CD4-positive, alpha-beta memory T cell (primary cell): ENCODE data around the gene POLE4. TPM values are rescaled to one million over a fixed set of nuclear protein-coding genes. Genes with fewer than 3 reads are reported as not detected.

Source experiments
- CTCF ChIA-PET: fragments of 350-600 bp; sonication (Branson Sonifier 250); formaldehyde crosslinking; loops from one replicate; lab custom pipeline; 2021; ENCODE audit warnings: inconsistent platforms; ENCODE audit not compliant: partially characterized antibody; lab: Charles Lee
- POLR2A ChIA-PET: fragments of 350-600 bp; sonication (Branson Sonifier 250); formaldehyde crosslinking; loops from one replicate; lab custom pipeline; 2021; ENCODE audit not compliant: partially characterized antibody; lab: Charles Lee
- DNase-seq, 5 donors: peaks; one replicate each; pipeline versions ENCODE4 v3.0.0 to v3.0.0-alpha.2; 2020 to 2022; ENCODE audit warnings: mixed read lengths in 1 of 5
- H3K27ac ChIP-seq: one replicate; pipeline ENCODE4 v1.7.0; 2013; ENCODE audit warnings: low read depth, low read length
- H3K27me3 ChIP-seq: 2 replicates; pipeline ENCODE4 v1.7.0; 2013; ENCODE audit warnings: mild to moderate bottlenecking, low read length, moderate library complexity; ENCODE audit not compliant: insufficient read depth
- H3K36me3 ChIP-seq: 2 replicates; pipeline ENCODE4 v1.7.0; 2013; ENCODE audit warnings: mild to moderate bottlenecking, low read length, moderate library complexity; ENCODE audit not compliant: insufficient read depth
- H3K4me1 ChIP-seq: 2 replicates; pipeline ENCODE4 v1.7.0; 2013; ENCODE audit warnings: mild to moderate bottlenecking, low read length, moderate library complexity; ENCODE audit not compliant: insufficient read depth
- H3K4me3 ChIP-seq, 2 donors: one replicate each; pipeline ENCODE4 v1.7.0; 2013; ENCODE audit warnings: low read length in 2 of 2, mild to moderate bottlenecking in 1 of 2
- H3K9me3 ChIP-seq, 2 donors: one replicate each; pipeline ENCODE4 v1.7.0; 2013; ENCODE audit warnings: low read length in 2 of 2, control low read depth in 1 of 2; ENCODE audit not compliant: control insufficient read depth in 1 of 2
- H3K27ac Mint-ChIP-seq, 7 donors: one replicate each; pipeline ENCODE4 v1.8.0; 2020 to 2021; ENCODE audit warnings: mixed read lengths in 7 of 7, mild to moderate bottlenecking in 6 of 7, inconsistent platforms in 3 of 7, moderate library complexity in 3 of 7
- H3K27me3 Mint-ChIP-seq, 2 donors: one replicate each; pipeline ENCODE4 v1.8.0; 2020 to 2021; ENCODE audit warnings: mixed read lengths in 2 of 2
- H3K36me3 Mint-ChIP-seq, 2 donors: one replicate each; pipeline ENCODE4 v1.8.0; 2020 to 2021; ENCODE audit warnings: mixed read lengths in 2 of 2, inconsistent platforms in 1 of 2, mild to moderate bottlenecking in 1 of 2
- H3K4me1 Mint-ChIP-seq, 4 donors: one replicate each; pipeline ENCODE4 v1.8.0; 2020 to 2021; ENCODE audit warnings: mixed read lengths in 4 of 4, mild to moderate bottlenecking in 1 of 4
- H3K4me3 Mint-ChIP-seq, 8 donors: one replicate each; pipeline ENCODE4 v1.8.0; 2020 to 2021; ENCODE audit warnings: mixed read lengths in 8 of 8, mild to moderate bottlenecking in 7 of 8, moderate library complexity in 6 of 8, inconsistent platforms in 3 of 8
- H3K9me3 Mint-ChIP-seq, 8 donors: one replicate each; pipeline ENCODE4 v1.8.0; 2020 to 2021; ENCODE audit warnings: mixed read lengths in 8 of 8, mild to moderate bottlenecking in 5 of 8, inconsistent platforms in 3 of 8, moderate library complexity in 1 of 8
- intact Hi-C: fragments of 100-400 bp; cut with micrococcal nuclease; formaldehyde crosslinking; loops from one replicate; pipeline ENCODE4 v1.15.1; 2023
- polyA plus RNA-seq, 2 donors: library from polyadenylated mRNA; unstranded; fragments of 300-500 nt; fragmentation: Illumina TruSeq; gene quantifications; one replicate each; pipeline ENCODE4 v1.2.3, GENCODE V29; 2021
- total RNA-seq, 2 experiments: library from RNA; stranded (reverse); gene quantifications; one replicate each; pipeline ENCODE4 v1.2.3, GENCODE V29; 2021

The POLE4 gene
- total and polyA plus RNA-seq, 4 experiments from 2014 or later, result 46.1 to 169 (median 94.4) TPM

- intact Hi-C loops, result no loop called here
- ChIA-PET CTCF (interaction anchor here (0.9 kb wide), 1 partner anchor 12 kb away, joined by 3 read pairs; no protein-coding TSS in a partner anchor), POLR2A (no interaction called here)
- H3K4me1 ChIP-seq, result no peaks in the 10 kb centered on the region
- no peak overlapping the region for H3K4me3 ChIP-seq
- no peaks in the 10 kb centered on the region for H3K9me3 ChIP-seq
- Mint-ChIP-seq H3K4me1 (no peaks in the 10 kb centered on the region), H3K27me3 (peaks cover 2 to 24% of the 10 kb centered on the region in 2 donors), H3K36me3 (no peaks in the 10 kb centered on the region), H3K27ac (no peak overlapping the region), H3K9me3 (no peaks in the 10 kb centered on the region), H3K4me3 (no peak overlapping the region)
- H3K27me3 ChIP-seq, result no peaks in the 10 kb centered on the region
- no peaks in the 10 kb centered on the region for H3K36me3 ChIP-seq
- no peak overlapping the region for H3K27ac ChIP-seq
- DNase-seq, result no peak
These were observed 17.2 kb upstream of the POLE4 start for GRCh38 chr2:74941284-74941683.

- Mint-ChIP-seq H3K27ac (no peak overlapping the region), H3K4me1 (no peaks in the 10 kb centered on the region), H3K36me3 (no peaks in the 10 kb centered on the region), H3K27me3 (peaks cover 2 to 24% of the 10 kb centered on the region in 2 donors), H3K9me3 (no peaks in the 10 kb centered on the region), H3K4me3 (no peak overlapping the region)
- no peaks in the 10 kb centered on the region for H3K9me3 ChIP-seq
- no peak for DNase-seq
- H3K27me3 ChIP-seq, result no peaks in the 10 kb centered on the region
- H3K36me3 ChIP-seq, result no peaks in the 10 kb centered on the region
- intact Hi-C loops, result no loop called here
- ChIA-PET CTCF (no interaction called here), POLR2A (no interaction called here)
- H3K27ac ChIP-seq, result no peak overlapping the region
- H3K4me3 ChIP-seq, result no peak overlapping the region
- H3K4me1 ChIP-seq, result no peaks in the 10 kb centered on the region
These were observed 16.2 kb upstream of the POLE4 start for GRCh38 chr2:74942263-74942662.

- H3K27me3 Mint-ChIP-seq, result peaks cover 0 to 15% of the 10 kb centered on the region in 2 donors
- H3K36me3 Mint-ChIP-seq, result peaks cover 0 to 9% of the 10 kb centered on the region in 2 donors
- Histone ChIP-seq H3K4me1 (no peaks in the 10 kb centered on the region), H3K4me3 (no peak overlapping the region), H3K27ac (no peak overlapping the region), H3K36me3 (no peaks in the 10 kb centered on the region), H3K9me3 (no peaks in the 10 kb centered on the region), H3K27me3 (no peaks in the 10 kb centered on the region)
- no peak for DNase-seq
- H3K4me3 Mint-ChIP-seq, result no peak overlapping the region
- intact Hi-C loops, result no loop called here
- POLR2A ChIA-PET, result no interaction called here
- no peak overlapping the region for H3K27ac Mint-ChIP-seq
- H3K9me3 Mint-ChIP-seq, result peaks cover 0 to 2% (median 0%) of the 10 kb centered on the region in 8 donors
- H3K4me1 Mint-ChIP-seq, result no peaks in the 10 kb centered on the region
- CTCF ChIA-PET, result no interaction called here
These were observed 13.3 kb upstream of the POLE4 start for GRCh38 chr2:74944987-74945787.

- Mint-ChIP-seq H3K9me3 (peaks cover 0 to 5% (median 0%) of the 10 kb centered on the region in 8 donors), H3K4me1 (no peaks in the 10 kb centered on the region), H3K27ac (no peak overlapping the region), H3K36me3 (peaks cover 0 to 12% of the 10 kb centered on the region in 2 donors), H3K27me3 (peaks cover 0 to 18% of the 10 kb centered on the region in 2 donors), H3K4me3 (no peak overlapping the region)
- Histone ChIP-seq H3K4me3 (no peak overlapping the region), H3K4me1 (no peaks in the 10 kb centered on the region), H3K9me3 (no peaks in the 10 kb centered on the region), H3K36me3 (no peaks in the 10 kb centered on the region), H3K27ac (no peak overlapping the region), H3K27me3 (no peaks in the 10 kb centered on the region)
- CTCF ChIA-PET, result no interaction called here
- POLR2A ChIA-PET, result no interaction called here
- intact Hi-C loops, result no loop called here
- DNase-seq, result no peak
These were observed 12.6 kb upstream of the POLE4 start for GRCh38 chr2:74945788-74946331.

- Mint-ChIP-seq H3K36me3 (peaks cover 6 to 26% of the 10 kb centered on the region in 2 donors), H3K27ac (no peak overlapping the region), H3K4me1 (no peaks in the 10 kb centered on the region), H3K4me3 (no peak overlapping the region), H3K9me3 (peaks cover 0 to 9% (median 0%) of the 10 kb centered on the region in 8 donors), H3K27me3 (peaks cover 0 to 16% of the 10 kb centered on the region in 2 donors)
- Histone ChIP-seq H3K27ac (no peak overlapping the region), H3K36me3 (no peaks in the 10 kb centered on the region), H3K4me1 (no peaks in the 10 kb centered on the region), H3K27me3 (no peaks in the 10 kb centered on the region), H3K4me3 (no peak overlapping the region), H3K9me3 (no peaks in the 10 kb centered on the region)
- POLR2A ChIA-PET, result no interaction called here
- DNase-seq, result no peak
- intact Hi-C loops, result no loop called here
- CTCF ChIA-PET, result no interaction called here
These were observed 10.7 kb upstream of the POLE4 start for GRCh38 chr2:74947703-74948102.

- H3K27ac ChIP-seq, result no peak overlapping the region
- ChIA-PET POLR2A (no interaction called here), CTCF (no interaction called here)
- no peak for DNase-seq
- no peak overlapping the region for H3K4me3 Mint-ChIP-seq
- H3K4me1 ChIP-seq, result no peaks in the 10 kb centered on the region
- peaks cover 7 to 34% of the 10 kb centered on the region in 2 donors for H3K36me3 Mint-ChIP-seq
- peak overlapping the region in 1 of 7 donors; percentile 27 for H3K27ac Mint-ChIP-seq
- no peak overlapping the region for H3K4me3 ChIP-seq
- H3K27me3 Mint-ChIP-seq, result peaks cover 0 to 16% of the 10 kb centered on the region in 2 donors
- H3K4me1 Mint-ChIP-seq, result no peaks in the 10 kb centered on the region
- H3K9me3 Mint-ChIP-seq, result peaks cover 0 to 9% (median 0%) of the 10 kb centered on the region in 8 donors
- no peaks in the 10 kb centered on the region for H3K27me3 ChIP-seq
- no peaks in the 10 kb centered on the region for H3K36me3 ChIP-seq
- intact Hi-C loops, result no loop called here
- no peaks in the 10 kb centered on the region for H3K9me3 ChIP-seq
These were observed 9.7 kb upstream of the POLE4 start for GRCh38 chr2:74948779-74949178.

GRCh38 chr2:74951211-74951754, 7.2 kb upstream of the POLE4 start:
- Histone ChIP-seq H3K4me1 (no peaks in the 10 kb centered on the region), H3K27ac (no peak overlapping the region), H3K4me3 (no peak overlapping the region), H3K27me3 (no peaks in the 10 kb centered on the region), H3K36me3 (no peaks in the 10 kb centered on the region), H3K9me3 (no peaks in the 10 kb centered on the region)
- H3K27ac Mint-ChIP-seq, result no peak overlapping the region
- H3K36me3 Mint-ChIP-seq, result peaks cover 7 to 34% of the 10 kb centered on the region in 2 donors
- H3K4me3 Mint-ChIP-seq, result no peak overlapping the region
- ChIA-PET POLR2A (no interaction called here), CTCF (no interaction called here)
- intact Hi-C loops, result no loop called here
- H3K4me1 Mint-ChIP-seq, result peaks cover 3 to 14% (median 8%) of the 10 kb centered on the region in 4 donors
- peaks cover 0 to 8% of the 10 kb centered on the region in 2 donors for H3K27me3 Mint-ChIP-seq
- H3K9me3 Mint-ChIP-seq, result peaks cover 0 to 11% (median 0%) of the 10 kb centered on the region in 8 donors
- no peak for DNase-seq
